Chondrocyte (in vitro differentiated cells): ENCODE measurements around the gene PRKAG2. TPM values are rescaled to one million over a fixed set of nuclear protein-coding genes. Genes with fewer than 3 reads are reported as not detected.

ENCODE experiments used
- DNase-seq: peaks from one replicate; pipeline ENCODE4 v3.0.0; 2021; ENCODE audit warnings: mixed read lengths, low spot score
- H3K27ac Mint-ChIP-seq: one replicate; pipeline ENCODE4 v1.8.0; 2021; ENCODE audit warnings: mild to moderate bottlenecking, moderate library complexity, mixed read lengths; ENCODE audit not compliant: unreplicated experiment
- H3K27me3 Mint-ChIP-seq: 2 replicates; pipeline ENCODE4 v1.8.0; 2021; ENCODE audit warnings: low read depth, mixed read lengths
- H3K36me3 Mint-ChIP-seq: 2 replicates; pipeline ENCODE4 v1.8.0; 2021; ENCODE audit warnings: low read depth, mixed read lengths
- H3K4me1 Mint-ChIP-seq: 2 replicates; pipeline ENCODE4 v1.8.0; 2021; ENCODE audit warnings: low read depth, mild to moderate bottlenecking, mixed read lengths
- H3K4me3 Mint-ChIP-seq: one replicate; pipeline ENCODE4 v1.8.0; 2021; ENCODE audit warnings: mild to moderate bottlenecking, moderate library complexity, mixed read lengths; ENCODE audit not compliant: unreplicated experiment
- H3K9me3 Mint-ChIP-seq: 2 replicates; pipeline ENCODE4 v1.8.0; 2021; ENCODE audit warnings: low read depth, mixed read lengths
- CTCF ChIP-seq: fragments of 200-600 bp; sonication (generic); IDR thresholded peaks from 2 replicates; pipeline ENCODE4 v1.5.0; 2021; ENCODE audit warnings: antibody characterized with exemption, mild to moderate bottlenecking, moderate library complexity
- total RNA-seq: library from RNA; stranded (reverse); gene quantifications from 3 replicates; pipeline ENCODE4 v1.2.1, GENCODE V29; 2021

PRKAG2 gene
- total RNA-seq, 1 donor from 2014 or later: 35.4 TPM

- H3K27ac Mint-ChIP-seq: no peak overlapping the region
- no peaks in the 10 kb centered on the region for H3K27me3 Mint-ChIP-seq
- no peak for TF ChIP-seq CTCF
- peaks cover 37% of the 10 kb centered on the region for H3K4me1 Mint-ChIP-seq
- no peak overlapping the region for H3K4me3 Mint-ChIP-seq
- H3K9me3 Mint-ChIP-seq: no peaks in the 10 kb centered on the region
- no peaks in the 10 kb centered on the region for H3K36me3 Mint-ChIP-seq
- DNase-seq: no peak
Measured at GRCh38 chr7:151731022-151731441, 145.9 kb downstream of the PRKAG2 start.

GRCh38 chr7:151730591-151730990 lies 146.3 kb downstream of the PRKAG2 start:
- Mint-ChIP-seq H3K4me1 (peaks cover 39% of the 10 kb centered on the region), H3K9me3 (no peaks in the 10 kb centered on the region), H3K27me3 (no peaks in the 10 kb centered on the region), H3K36me3 (no peaks in the 10 kb centered on the region), H3K4me3 (no peak overlapping the region), H3K27ac (no peak overlapping the region)
- TF ChIP-seq CTCF: no peak
- DNase-seq: peak; percentile 53

- peaks cover 37% of the 10 kb centered on the region for H3K4me1 Mint-ChIP-seq
- no peak overlapping the region for H3K4me3 Mint-ChIP-seq
- H3K27ac Mint-ChIP-seq: no peak overlapping the region
- H3K27me3 Mint-ChIP-seq: no peaks in the 10 kb centered on the region
- no peak for TF ChIP-seq CTCF
- DNase-seq: peak; percentile 66
- H3K9me3 Mint-ChIP-seq: no peaks in the 10 kb centered on the region
- H3K36me3 Mint-ChIP-seq: no peaks in the 10 kb centered on the region
Measured at GRCh38 chr7:151729521-151729921, 147.4 kb downstream of the PRKAG2 start.

GRCh38 chr7:151728746-151729145 lies 148.2 kb downstream of the PRKAG2 start:
- H3K27ac Mint-ChIP-seq: peak overlapping the region; percentile 49
- H3K36me3 Mint-ChIP-seq: no peaks in the 10 kb centered on the region
- no peaks in the 10 kb centered on the region for H3K9me3 Mint-ChIP-seq
- no peak overlapping the region for H3K4me3 Mint-ChIP-seq
- TF ChIP-seq CTCF: no peak
- H3K27me3 Mint-ChIP-seq: no peaks in the 10 kb centered on the region
- peaks cover 33% of the 10 kb centered on the region for H3K4me1 Mint-ChIP-seq
- DNase-seq: peak; percentile 79

- Mint-ChIP-seq H3K27me3 (no peaks in the 10 kb centered on the region), H3K9me3 (no peaks in the 10 kb centered on the region), H3K4me1 (peaks cover 33% of the 10 kb centered on the region), H3K36me3 (no peaks in the 10 kb centered on the region), H3K4me3 (no peak overlapping the region), H3K27ac (peak overlapping the region; percentile 49)
- peak; percentile 53 for DNase-seq
- TF ChIP-seq CTCF: peak; percentile 4
Measured at GRCh38 chr7:151728286-151728660, 148.6 kb downstream of the PRKAG2 start.
